ENCODE data around the gene WWOX. TPM values are rescaled to one million over a fixed set of nuclear protein-coding genes. Genes with fewer than 3 reads are reported as not detected.

The WWOX gene
- total and polyA plus RNA-seq, 2 of the 13 experiments (the other 11 are each of a cell fraction or from before 2014, with no cell fraction given) = 9.1 to 37.4 TPM

GRCh38 chr16:78789561-78789960 is 690.1 kb downstream of the WWOX start:
- DNase-seq (ENCODE audit: low spot score) = no peak
- Histone ChIP-seq H3K36me3 (replicated peaks in 1 of 2; ENCODE audit: control insufficient read depth in 1 of 2, insufficient read depth in 2 of 2, low read length in 2 of 2) (no peaks in the 10 kb centered on the region), H3K9me3 (ENCODE audit: low read length) (no peaks in the 10 kb centered on the region), H3K27ac (ENCODE audit: extremely low read length, insufficient read depth, low read length) (no peak overlapping the region), H3K27me3 (ENCODE audit: control insufficient read depth in 1 of 2, insufficient read depth in 2 of 2, low read length in 2 of 2) (no peaks in the 10 kb centered on the region), H4K20me1 (ENCODE audit: insufficient read depth, low read length) (no peaks in the 10 kb centered on the region), H3K4me2 (ENCODE audit: low read depth, low read length) (no peak overlapping the region), H3K4me1 (ENCODE audit: insufficient read depth, low read length) (peaks cover 11% of the 10 kb centered on the region), H2AFZ (ENCODE audit: low read length) (no peak overlapping the region), H3K9ac (ENCODE audit: insufficient read depth, low read depth, low read length) (no peak overlapping the region), H3K4me3 (replicated peaks in 1 of 3; ENCODE audit: insufficient read depth in 1 of 3, low read depth in 2 of 3, low read length in 3 of 3) (no peak overlapping the region), H3K79me2 (ENCODE audit: insufficient read depth, low read length) (no peaks in the 10 kb centered on the region)
- TF ChIP-seq CSRNP2 (CRISPR knock-in tag; conservative IDR thresholded peaks at IDR 0.05; ENCODE audit: low read depth) (no peak), MBD4 (IDR thresholded peaks at IDR 0.05; ENCODE audit: borderline replicate concordance, low read length) (no peak), PHF5A (CRISPR knock-in tag; IDR thresholded peaks at IDR 0.05; ENCODE audit: low read depth, unreplicated experiment) (no peak), ZBTB37 (CRISPR knock-in tag; IDR thresholded peaks at IDR 0.05) (no peak), NR1H2 (CRISPR knock-in tag; IDR thresholded peaks at IDR 0.05; ENCODE audit: borderline replicate concordance, low read depth) (no peak), HNF4A (CRISPR knock-in tag; IDR thresholded peaks at IDR 0.05) (no peak), ZNF570 (CRISPR knock-in tag; IDR thresholded peaks at IDR 0.05; ENCODE audit: borderline replicate concordance) (no peak), HNRNPLL (IDR thresholded peaks at IDR 0.05; ENCODE audit: low read depth, low read length, poor library complexity, severe bottlenecking) (no peak), ELK4 (CRISPR knock-in tag; IDR thresholded peaks at IDR 0.05; ENCODE audit: borderline replicate concordance) (no peak), AKAP8 (CRISPR knock-in tag; IDR thresholded peaks at IDR 0.05) (no peak), MAFF (IDR thresholded peaks at IDR 0.05; ENCODE audit: low read depth, low read length) (no peak), ZNF713 (CRISPR knock-in tag; IDR thresholded peaks at IDR 0.05) (no peak), NFIC (IDR thresholded peaks at IDR 0.05; ENCODE audit: low read length) (no peak)
- in situ Hi-C loops (cut with HindIII; ENCODE audit: extremely low pct_ligation_motif_present, low pct_unique_long_range_greater_than_20kb) (no loop called here), intact Hi-C loops (cut with micrococcal nuclease; ENCODE audit: unreplicated experiment) (no loop called here)
- WGBS (ENCODE audit: low lambda C conversion rate) = 75% methylated on average over 2 of the region's 2 CpGs
- BruUV-seq (replicated peaks) = no TSS peak
- FAIRE-seq = no peak
- CTCF ChIA-PET (ENCODE audit: low intra/inter-chr PET ratio, low total read pairs) = no interaction called here
- ATAC-seq = no peak
- POLR2A ChIA-PET = no interaction called here
